Right cardiac atrium (tissue), 5 donors: ENCODE measurements around the gene SPACA9. TPM values are rescaled to one million over a fixed set of nuclear protein-coding genes. Genes with fewer than 3 reads are reported as not detected.

Experiments
- ATAC-seq, 2 donors: fragments of 200-7000 bp; cut with Tn5 transposase; one replicate each; pipeline versions ENCODE4 v1.8.0 to v1.9.1; 2020; ENCODE audit warnings: moderate library complexity in 2 of 2, mild to moderate bottlenecking in 1 of 2
- DNase-seq, 3 donors: peaks; one replicate each; pipeline ENCODE4 v3.0.0-alpha.2; 2020
- H3K27ac ChIP-seq: one replicate; pipeline ENCODE4 v1.5.1; 2013; ENCODE audit warnings: mild to moderate bottlenecking, low read length, control low read depth, moderate library complexity
- H3K27me3 ChIP-seq: one replicate; pipeline ENCODE4 v1.6.1; 2013; ENCODE audit not compliant: control insufficient read depth, insufficient read depth
- H3K4me1 ChIP-seq: one replicate; pipeline ENCODE4 v1.6.1; 2013; ENCODE audit warnings: low read length; ENCODE audit not compliant: control insufficient read depth, insufficient read depth
- H3K4me3 ChIP-seq: one replicate; pipeline ENCODE4 v1.5.1; 2013; ENCODE audit warnings: low read length, control low read depth
- H3K9me3 ChIP-seq: one replicate; pipeline ENCODE4 v1.6.1; 2013; ENCODE audit warnings: low read length; ENCODE audit not compliant: control insufficient read depth
- WGBS: extraction: QIAGEN DNeasy Blood & Tissue Kit; methylation state at CpG from one replicate; pipeline ENCODE4 v1.1.7; 2013; 5-methylcytosine and 5-hydroxymethylcytosine counted together
- intact Hi-C, 4 donors: fragments of 100-400 bp; cut with DNase I; formaldehyde crosslinking; loops; one replicate each; pipeline versions ENCODE4 v1.11.0 to v1.14.0; 2022 to 2023
- polyA plus RNA-seq: library from polyadenylated mRNA; stranded (reverse); fragments of 200-250 nt; gene quantifications from one replicate; pipeline ENCODE4 v1.2.3, GENCODE V29; 2013
- total RNA-seq, 4 donors: library from RNA; stranded (reverse); fragmentation: NEBNext Ultra II Directional; extraction: Animal tissue kit (Norgen Biotek cat#: 25700); gene quantifications; one replicate each; pipeline ENCODE4 v1.2.1, GENCODE V29; 2021
- donor health status: healthy with polysubstance abuse.
- donor health status: DM: no; HTN: yes; CAD: no.
- donor health status: DM: no; HTN: no; CAD: no.
- donor health status: DM: no; HTN: yes; CAD: no; lungs with severe emphysema.
- donor health status: DM: yes; HTN: yes; CAD: no.

The SPACA9 gene
- total and polyA plus RNA-seq, 5 donors, result 6.2 to 11.2 (median 9.4) TPM

DNA sequence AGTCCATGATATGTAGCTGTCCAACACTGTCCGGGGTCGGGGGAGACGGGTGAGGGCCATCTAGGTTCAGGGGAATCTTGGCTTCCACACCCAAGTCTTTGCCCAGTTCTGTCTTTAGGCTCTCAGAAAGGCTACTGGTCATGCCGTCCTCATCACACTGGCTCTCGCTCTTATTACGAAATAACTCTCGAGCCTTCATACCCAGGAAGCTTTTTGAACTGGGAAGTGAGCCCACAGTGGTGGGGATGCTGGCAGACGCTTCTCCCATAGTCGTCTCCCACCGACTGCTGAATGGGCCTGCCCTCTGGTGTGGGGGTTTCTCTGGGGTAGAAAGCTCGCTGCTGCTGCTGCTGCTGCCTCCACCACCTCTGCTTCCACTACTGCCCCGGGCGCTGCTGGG is 17.6 kb downstream of the SPACA9 start:
- H3K4me1 ChIP-seq, result peaks cover 2% of the 10 kb centered on the region
- DNase-seq (no peak), ATAC-seq (peak; percentile 20 to 22)
- 82% methylated on average over 13 of the region's 13 CpGs for WGBS
- H3K9me3 ChIP-seq, result no peaks in the 10 kb centered on the region
- H3K27me3 ChIP-seq, result no peaks in the 10 kb centered on the region
- intact Hi-C loops, result no loop called here
- no peak overlapping the region for H3K4me3 ChIP-seq
- H3K27ac ChIP-seq, result no peak overlapping the region

DNA sequence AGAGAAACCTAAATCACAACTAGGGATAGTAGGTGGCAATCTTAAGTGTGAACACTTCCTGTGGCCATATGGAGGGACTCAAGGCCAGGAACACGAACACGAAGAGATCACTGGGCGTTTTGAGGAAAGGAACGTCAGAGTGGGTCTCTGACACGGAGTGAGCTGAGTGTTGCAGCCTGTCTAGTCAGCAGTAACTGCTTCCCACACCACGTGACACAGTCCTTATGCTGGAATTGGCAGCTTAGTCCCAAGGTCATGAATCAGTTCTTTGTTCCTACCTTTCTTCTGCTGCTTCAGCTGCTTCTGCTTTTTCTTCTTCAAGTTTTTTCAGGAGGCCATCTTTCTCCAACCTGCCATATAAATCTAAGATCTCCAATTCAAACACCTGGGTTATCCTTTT is 18.2 kb downstream of the SPACA9 start:
- peak; percentile 59 to 70 for ATAC-seq
- peaks cover 2% of the 10 kb centered on the region for H3K4me1 ChIP-seq

DNA sequence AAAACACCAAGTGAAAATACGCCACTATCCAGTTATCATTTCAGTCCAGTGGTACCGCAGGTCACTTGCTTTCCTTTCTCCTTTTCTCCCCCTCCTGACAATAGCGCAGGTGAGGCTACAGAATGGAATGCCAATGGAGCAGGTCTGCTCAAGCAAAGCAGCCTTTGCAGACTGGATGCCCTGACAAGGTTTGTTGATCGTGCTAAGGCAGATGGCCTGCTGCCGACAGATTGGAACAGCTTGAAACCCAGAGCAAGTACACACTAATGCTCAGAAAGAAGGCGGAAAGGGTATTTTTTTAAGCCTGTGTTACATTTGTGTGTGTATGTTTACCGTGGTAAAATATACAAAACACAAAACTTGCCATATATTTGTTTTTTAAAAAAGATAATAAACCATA is 19.4 kb downstream of the SPACA9 start:
- Histone ChIP-seq H3K9me3 (no peaks in the 10 kb centered on the region), H3K27me3 (no peaks in the 10 kb centered on the region), H3K27ac (no peak overlapping the region), H3K4me3 (no peak overlapping the region), H3K4me1 (peaks cover 2% of the 10 kb centered on the region)
- 95% methylated on average over 7 of the region's 7 CpGs for WGBS
- no peak for ATAC-seq
- intact Hi-C loops, result no loop called here
- no peak for DNase-seq

More for the DNA sequence above, 18.2 kb downstream of the SPACA9 start:
- Histone ChIP-seq H3K27me3 (no peaks in the 10 kb centered on the region), H3K9me3 (no peaks in the 10 kb centered on the region), H3K27ac (peak overlapping the region; percentile 53), H3K4me3 (no peak overlapping the region)
- WGBS, result 50% methylated on average over 6 of the region's 6 CpGs
- peak in 1 of 3 donors; percentile 31 for DNase-seq
- intact Hi-C loops, result no loop called here

DNA sequence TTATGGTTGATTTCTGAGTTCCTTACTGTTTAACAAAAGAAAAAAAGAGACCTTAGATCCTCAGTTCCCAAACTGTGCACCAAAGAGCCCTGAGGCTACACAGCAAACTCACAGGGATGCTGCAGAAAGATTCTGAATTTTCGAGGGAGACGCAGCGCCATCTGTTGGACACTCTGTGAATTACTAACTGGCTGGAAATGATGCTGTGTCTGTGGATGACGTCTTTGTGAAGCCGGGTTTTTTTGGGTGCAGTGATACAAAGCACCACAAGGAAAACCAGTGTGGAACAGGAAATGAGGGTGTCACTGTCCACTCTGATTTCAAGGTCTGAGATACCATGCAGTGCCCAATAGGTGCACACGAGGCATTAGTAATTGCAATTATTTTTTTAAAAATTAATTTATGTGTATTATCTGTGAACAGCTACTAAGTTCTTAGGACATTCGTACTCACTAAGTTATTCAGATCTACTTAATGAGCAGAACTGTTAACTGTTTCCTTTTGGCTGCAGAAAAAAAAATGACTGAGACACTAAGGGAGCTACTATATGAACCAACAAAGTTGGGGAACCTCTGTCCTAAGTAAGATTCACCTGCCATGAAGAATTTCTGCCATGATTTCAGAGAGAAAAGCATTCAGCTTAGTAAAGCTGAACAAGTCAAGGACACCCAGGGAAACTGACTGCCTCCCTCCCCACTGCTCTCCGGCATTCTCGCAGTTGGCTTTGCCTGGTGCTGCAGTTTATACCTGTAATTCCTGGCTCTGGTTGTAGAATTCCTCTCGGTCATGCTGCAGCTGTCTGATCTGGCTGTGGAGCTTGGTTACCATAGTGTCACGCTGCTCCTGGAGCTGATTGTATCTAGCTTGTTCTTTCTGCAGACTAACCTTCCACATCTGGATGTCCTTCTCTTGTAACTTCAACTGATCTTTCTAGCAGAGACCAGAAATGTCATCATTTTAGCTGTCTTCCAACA is 23.4 kb downstream of the SPACA9 start:
- Histone ChIP-seq H3K4me3 (no peak overlapping the region), H3K27me3 (no peaks in the 10 kb centered on the region), H3K9me3 (no peaks in the 10 kb centered on the region), H3K4me1 (no peaks in the 10 kb centered on the region), H3K27ac (no peak overlapping the region)
- 44% methylated on average over 11 of the region's 11 CpGs for WGBS
- ATAC-seq (peak; percentile 68 to 73), DNase-seq (peak; percentile 57 to 80 (median 73))
- intact Hi-C loops, result no loop called here

DNA sequence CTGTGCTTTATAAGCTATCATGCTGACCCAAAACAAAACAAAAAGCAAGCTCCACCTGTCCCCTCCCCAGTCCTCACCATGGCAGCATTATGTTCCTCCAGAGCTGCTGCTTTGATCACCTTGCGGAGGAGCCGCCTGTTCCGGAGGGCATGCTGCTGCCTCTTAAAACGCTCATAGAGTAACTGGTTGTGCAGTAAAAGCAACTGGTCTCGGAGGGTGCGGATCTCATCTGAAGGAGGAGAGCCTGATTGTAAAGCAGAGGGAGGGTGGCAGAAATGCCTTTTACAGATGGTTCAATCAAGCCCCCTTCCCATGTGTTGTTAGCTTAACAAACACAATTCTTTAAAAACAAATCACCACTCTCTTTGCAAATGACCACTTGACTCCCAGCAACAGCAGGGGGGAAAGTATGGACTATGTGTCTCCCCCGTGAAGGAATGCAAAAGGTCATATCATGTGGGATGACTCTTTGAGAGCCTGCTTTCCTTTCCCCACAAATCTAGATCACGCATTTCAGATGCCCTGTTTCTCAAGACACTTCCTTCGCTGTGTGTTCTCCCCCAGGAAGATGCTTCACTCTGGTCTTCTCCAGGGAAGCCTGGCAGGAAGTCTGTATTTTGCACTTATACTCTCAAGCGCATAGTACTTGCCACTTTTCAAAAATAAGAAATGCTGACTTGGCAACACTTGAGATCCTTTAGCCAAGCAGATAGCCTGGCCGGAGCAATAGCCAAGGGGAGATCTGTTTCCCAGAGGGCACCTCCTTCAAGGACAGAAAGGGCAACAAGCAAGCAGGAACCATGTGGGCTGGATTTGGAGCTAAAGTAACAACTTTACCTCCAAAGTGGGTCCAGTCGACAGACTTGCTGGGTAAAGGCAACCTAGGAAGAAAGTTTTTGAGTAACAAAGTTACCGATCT is 25.1 kb downstream of the SPACA9 start:
- ATAC-seq (no peak), DNase-seq (no peak)
- 79% methylated on average over 13 of the region's 13 CpGs for WGBS
- Histone ChIP-seq H3K9me3 (no peaks in the 10 kb centered on the region), H3K4me1 (no peaks in the 10 kb centered on the region), H3K27ac (no peak overlapping the region), H3K27me3 (no peaks in the 10 kb centered on the region), H3K4me3 (no peak overlapping the region)
- intact Hi-C loops, result no loop called here

DNA sequence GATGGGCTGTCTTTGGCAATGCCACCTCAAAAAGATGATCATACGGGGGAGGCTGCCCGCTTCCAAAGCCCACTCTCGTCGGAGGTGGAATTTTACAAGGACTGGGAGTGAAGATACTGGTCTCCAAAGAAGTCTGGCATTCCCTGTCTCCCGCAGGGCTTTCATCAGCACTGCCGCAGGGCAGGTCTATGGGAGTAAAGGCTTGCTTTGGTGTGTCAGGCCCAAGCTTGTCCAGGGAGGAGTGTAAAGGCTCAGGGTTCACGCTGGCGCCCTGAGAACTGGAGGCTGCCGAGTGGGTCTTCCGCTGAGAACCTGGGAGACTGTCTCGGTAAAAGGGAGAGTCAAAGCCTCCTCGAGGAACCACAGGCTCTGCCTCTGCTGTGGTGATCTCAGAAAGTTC is 27.0 kb downstream of the SPACA9 start:
- Histone ChIP-seq H3K4me3 (no peak overlapping the region), H3K4me1 (no peaks in the 10 kb centered on the region), H3K9me3 (no peaks in the 10 kb centered on the region), H3K27ac (no peak overlapping the region), H3K27me3 (no peaks in the 10 kb centered on the region)
- intact Hi-C loops, result no loop called here
- 93% methylated on average over 12 of the region's 12 CpGs for WGBS
- DNase-seq (no peak), ATAC-seq (no peak)

DNA sequence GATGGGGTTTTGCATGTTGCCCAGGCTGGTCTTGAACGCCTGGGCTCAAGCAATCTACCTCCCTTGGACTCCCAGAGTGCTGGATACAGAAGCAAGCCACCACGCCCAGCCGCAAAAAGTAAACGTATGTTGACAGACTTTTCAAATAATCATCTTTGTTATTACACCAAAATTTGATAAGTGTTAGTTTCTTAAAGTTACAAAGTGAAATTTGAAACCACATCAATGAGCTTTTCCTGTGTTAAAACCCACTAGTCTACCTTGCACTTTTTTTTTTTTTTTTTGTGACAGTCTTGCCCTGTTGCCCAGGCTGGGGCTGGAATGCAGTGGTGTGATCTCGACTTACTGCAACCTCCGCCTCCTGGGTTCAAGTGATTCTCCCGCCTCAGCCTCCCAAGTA is 29.9 kb downstream of the SPACA9 start:
- Histone ChIP-seq H3K4me3 (no peak overlapping the region), H3K27me3 (no peaks in the 10 kb centered on the region), H3K4me1 (no peaks in the 10 kb centered on the region), H3K27ac (no peak overlapping the region), H3K9me3 (no peaks in the 10 kb centered on the region)
- WGBS, result 89% methylated on average over 7 of the region's 7 CpGs
- intact Hi-C loops, result no loop called here
- ATAC-seq, result no peak
- DNase-seq, result no peak

DNA sequence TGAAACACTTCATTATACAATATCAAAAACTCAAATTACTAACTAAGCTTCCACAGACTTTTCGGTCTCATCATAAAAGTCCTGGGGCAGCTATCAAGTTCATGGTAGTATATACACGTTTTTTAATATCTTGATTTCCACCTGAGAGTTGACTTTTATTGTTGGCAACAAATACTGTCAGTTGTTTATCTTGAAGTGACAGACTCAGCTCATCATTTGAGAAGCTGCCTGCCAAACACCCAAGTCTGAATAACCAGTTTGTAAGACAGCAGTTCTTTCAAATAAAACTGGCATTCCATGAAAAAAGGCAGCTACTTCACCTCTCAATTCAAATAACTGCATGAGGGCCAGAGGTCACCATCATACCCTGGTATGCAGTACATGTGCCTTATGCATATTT is 30.6 kb downstream of the SPACA9 start:
- Histone ChIP-seq H3K4me3 (no peak overlapping the region), H3K27ac (no peak overlapping the region), H3K27me3 (no peaks in the 10 kb centered on the region), H3K4me1 (no peaks in the 10 kb centered on the region), H3K9me3 (no peaks in the 10 kb centered on the region)
- no peak for DNase-seq
- WGBS, result 76% methylated on average over 2 of the region's 2 CpGs
- ATAC-seq, result no peak
- intact Hi-C loops, result no loop called here

DNA sequence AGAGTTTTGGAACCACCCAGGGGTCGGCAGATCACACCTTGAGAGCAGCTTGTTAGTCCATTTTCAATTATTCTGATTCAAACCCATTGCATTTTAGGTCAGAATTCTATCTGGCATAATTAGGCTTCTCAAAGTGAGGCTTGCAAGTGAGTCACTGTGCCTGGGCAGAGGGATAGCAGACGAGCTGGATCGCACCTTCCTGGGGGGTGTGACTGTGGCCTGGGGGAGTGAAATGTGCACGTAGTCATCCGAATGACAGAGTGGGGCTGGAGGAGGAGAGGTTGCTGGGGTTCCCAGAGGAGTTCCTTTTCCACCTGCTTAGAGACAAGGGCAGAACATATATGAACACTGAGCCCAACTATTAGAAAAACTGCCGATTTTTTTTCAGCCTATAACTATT is 31.7 kb downstream of the SPACA9 start:
- Histone ChIP-seq H3K9me3 (no peaks in the 10 kb centered on the region), H3K4me3 (no peak overlapping the region), H3K4me1 (no peaks in the 10 kb centered on the region), H3K27me3 (no peaks in the 10 kb centered on the region), H3K27ac (no peak overlapping the region)
- DNase-seq, result no peak
- no peak for ATAC-seq
- 89% methylated on average over 6 of the region's 6 CpGs for WGBS
- intact Hi-C loops, result no loop called here

DNA sequence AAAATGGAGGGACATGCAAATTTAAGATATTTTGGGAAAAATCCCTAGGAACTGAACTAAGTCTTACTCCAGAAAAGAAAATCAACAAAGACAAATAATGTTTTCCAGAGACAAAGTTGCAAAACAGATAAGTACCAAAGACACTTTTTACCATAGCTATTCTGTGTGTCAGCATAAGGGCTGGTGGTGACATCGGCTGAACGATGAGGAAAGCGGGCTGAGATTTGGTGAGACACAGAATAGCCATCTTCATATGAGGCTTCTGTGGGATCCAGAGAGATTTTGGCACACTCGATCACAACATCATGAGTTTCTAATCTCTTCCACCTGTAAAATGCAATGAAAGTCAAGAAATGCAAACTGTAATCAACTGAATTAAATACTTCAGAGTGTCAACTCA is 33.4 kb downstream of the SPACA9 start:
- intact Hi-C loops, result no loop called here
- 95% methylated on average over 4 of the region's 4 CpGs for WGBS
- DNase-seq, result no peak
- no peak overlapping the region for H3K4me3 ChIP-seq
- no peaks in the 10 kb centered on the region for H3K27me3 ChIP-seq
- no peaks in the 10 kb centered on the region for H3K9me3 ChIP-seq
- H3K27ac ChIP-seq, result no peak overlapping the region
- no peaks in the 10 kb centered on the region for H3K4me1 ChIP-seq
- ATAC-seq, result no peak

DNA sequence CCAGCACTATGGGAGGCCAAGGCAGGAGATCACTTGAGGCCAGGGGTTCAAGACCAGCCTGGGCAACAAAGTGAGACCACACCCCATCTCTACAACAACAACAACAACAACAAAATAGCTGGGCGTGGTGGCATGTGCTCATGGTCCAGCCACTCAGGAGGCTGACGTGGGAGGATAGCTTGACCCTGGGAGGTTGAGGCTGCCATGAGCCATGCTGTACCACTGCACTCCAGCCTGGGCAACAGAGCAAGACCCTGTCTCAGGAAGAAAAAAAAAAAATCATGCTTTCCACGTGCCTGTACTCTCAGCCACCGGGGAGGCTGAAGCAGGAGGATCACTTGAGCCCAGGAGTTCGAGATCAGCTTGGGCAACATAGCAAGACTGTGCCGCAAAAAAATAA is 36.2 kb downstream of the SPACA9 start:
- intact Hi-C loops, result no loop called here
- H3K4me1 ChIP-seq, result no peaks in the 10 kb centered on the region
- no peak for ATAC-seq

More for the DNA sequence above, 36.2 kb downstream of the SPACA9 start:
- H3K4me3 ChIP-seq, result no peak overlapping the region
- H3K9me3 ChIP-seq, result no peaks in the 10 kb centered on the region
- no peak overlapping the region for H3K27ac ChIP-seq
- 93% methylated on average over 6 of the region's 6 CpGs for WGBS
- H3K27me3 ChIP-seq, result no peaks in the 10 kb centered on the region
- DNase-seq, result no peak
